ENCODE results near the gene PBX1.

The PBX1 gene

DNA sequence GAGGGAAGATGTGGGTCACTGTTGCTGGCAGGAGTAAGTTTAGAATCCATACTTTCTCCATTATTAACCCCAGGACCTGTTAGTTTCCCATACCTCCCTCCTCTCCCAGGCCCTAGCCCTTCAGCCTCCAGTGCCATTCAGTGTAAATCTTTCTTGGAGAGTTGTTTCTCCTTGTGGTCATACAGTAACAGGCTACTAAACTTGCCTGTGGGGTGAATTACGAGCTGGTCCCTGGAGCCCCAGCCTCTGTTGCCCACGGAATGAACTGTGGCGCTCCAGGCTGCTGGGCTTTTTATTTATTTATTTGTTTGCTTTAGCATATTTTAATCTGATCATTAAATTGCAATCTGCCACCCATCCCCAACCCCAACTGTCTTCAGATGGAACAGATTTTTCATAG, 305.2 kb downstream of the PBX1 start:
- TF ChIP-seq REST (IDR thresholded peaks at IDR 0.05; ENCODE audit: insufficient read depth in 1 of 2, low read depth in 2 of 2, low read length in 2 of 2) = no peak
- no peak for TF ChIP-seq POLR2AphosphoS5 (IDR thresholded peaks at IDR 0.05; ENCODE audit: low read depth, low read length)
- no peak for TF ChIP-seq SIN3A (IDR thresholded peaks at IDR 0.05; ENCODE audit: borderline replicate concordance, insufficient read depth, low read length)

DNA sequence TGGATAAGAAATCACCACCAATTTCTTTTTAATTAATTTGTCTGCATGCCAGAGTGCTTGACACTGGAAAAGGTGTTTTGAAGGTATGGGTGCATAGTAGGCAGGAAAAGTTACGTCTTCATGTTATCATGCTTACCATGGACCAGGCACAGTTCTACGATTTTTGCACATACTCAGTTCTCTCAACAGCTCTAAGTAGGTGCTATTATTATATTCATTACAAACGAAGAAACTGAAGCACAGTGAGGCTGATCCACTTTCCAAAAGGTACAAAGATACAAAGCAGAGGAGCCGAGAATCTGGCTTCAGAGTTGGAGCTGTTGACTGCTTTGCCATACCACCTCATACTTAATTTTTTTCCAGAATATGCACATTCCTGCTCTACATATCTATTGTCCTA, 306.4 kb downstream of the PBX1 start:
- TF ChIP-seq REST (IDR thresholded peaks at IDR 0.05; ENCODE audit: insufficient read depth in 1 of 2, low read depth in 2 of 2, low read length in 2 of 2) (no peak), SIN3A (IDR thresholded peaks at IDR 0.05; ENCODE audit: borderline replicate concordance, insufficient read depth, low read length) (no peak), FOXP2 (optimal IDR thresholded peaks at IDR 0.05; ENCODE audit: borderline replicate concordance, extremely low read depth, extremely low read length, insufficient read depth) (no peak), POLR2AphosphoS5 (IDR thresholded peaks at IDR 0.05; ENCODE audit: low read depth, low read length) (no peak), TAF1 (IDR thresholded peaks at IDR 0.05; ENCODE audit: borderline replicate concordance, insufficient read depth, low read length) (no peak)

GRCh38 chr1:164867590-164867989, 308.6 kb downstream of the PBX1 start:
- TF ChIP-seq TAF1 (IDR thresholded peaks at IDR 0.05; ENCODE audit: borderline replicate concordance, insufficient read depth, low read length) (no peak), POLR2AphosphoS5 (IDR thresholded peaks at IDR 0.05; ENCODE audit: low read depth, low read length) (no peak), SIN3A (IDR thresholded peaks at IDR 0.05; ENCODE audit: borderline replicate concordance, insufficient read depth, low read length) (no peak), REST (IDR thresholded peaks at IDR 0.05; ENCODE audit: insufficient read depth in 1 of 2, low read depth in 2 of 2, low read length in 2 of 2) (no peak), FOXP2 (optimal IDR thresholded peaks at IDR 0.05; ENCODE audit: borderline replicate concordance, extremely low read depth, extremely low read length, insufficient read depth) (no peak)

DNA sequence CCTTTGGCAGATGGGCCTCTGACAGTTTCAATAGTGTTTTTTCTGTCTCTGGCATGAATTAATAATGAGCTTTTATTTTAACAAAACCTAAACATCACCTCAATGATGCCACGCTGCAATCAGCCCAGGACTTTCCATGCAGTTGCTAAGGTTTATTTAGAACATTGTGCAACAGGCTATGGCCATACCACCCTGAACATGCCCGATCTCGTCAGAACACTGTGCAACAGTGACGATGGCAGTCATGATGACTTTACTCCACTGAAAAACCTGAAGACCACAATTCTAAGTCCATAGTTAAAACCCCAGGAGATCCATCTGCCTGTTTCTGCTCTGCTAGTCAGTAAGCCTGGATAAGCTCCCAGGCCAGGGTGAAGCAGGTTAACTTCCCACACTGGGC, 310.0 kb downstream of the PBX1 start:
- TF ChIP-seq SIN3A (IDR thresholded peaks at IDR 0.05; ENCODE audit: borderline replicate concordance, insufficient read depth, low read length) (no peak), POLR2AphosphoS5 (IDR thresholded peaks at IDR 0.05; ENCODE audit: low read depth, low read length) (no peak), TAF1 (IDR thresholded peaks at IDR 0.05; ENCODE audit: borderline replicate concordance, insufficient read depth, low read length) (no peak), FOXP2 (optimal IDR thresholded peaks at IDR 0.05; ENCODE audit: borderline replicate concordance, extremely low read depth, extremely low read length, insufficient read depth) (no peak), REST (IDR thresholded peaks at IDR 0.05; ENCODE audit: insufficient read depth in 1 of 2, low read depth in 2 of 2, low read length in 2 of 2) (no peak)

- no peak for TF ChIP-seq REST (IDR thresholded peaks at IDR 0.05; ENCODE audit: insufficient read depth in 1 of 2, low read depth in 2 of 2, low read length in 2 of 2)
- no peak for TF ChIP-seq FOXP2 (optimal IDR thresholded peaks at IDR 0.05; ENCODE audit: borderline replicate concordance, extremely low read depth, extremely low read length, insufficient read depth)
- TF ChIP-seq TAF1 (IDR thresholded peaks at IDR 0.05; ENCODE audit: borderline replicate concordance, insufficient read depth, low read length) = no peak
- no peak for TF ChIP-seq SIN3A (IDR thresholded peaks at IDR 0.05; ENCODE audit: borderline replicate concordance, insufficient read depth, low read length)
- TF ChIP-seq POLR2AphosphoS5 (IDR thresholded peaks at IDR 0.05; ENCODE audit: low read depth, low read length) = no peak
Observed at GRCh38 chr1:164875518-164875917, 316.5 kb downstream of the PBX1 start.
